Skeletal muscle satellite cell (primary cell): Measurements from ENCODE around the gene DNAH7.

Experiments used
- H3K27me3 ChIP-seq: 2 replicates; pipeline ENCODE4 v1.7.0; 2013; ENCODE audit warnings: low read length; ENCODE audit not compliant: control insufficient read depth, insufficient read depth
- H3K36me3 ChIP-seq: 2 replicates; pipeline ENCODE4 v1.7.0; 2013; ENCODE audit warnings: mild to moderate bottlenecking, control low read depth, low read length; ENCODE audit not compliant: insufficient read depth
- H3K4me1 ChIP-seq: 2 replicates; pipeline ENCODE4 v1.7.0; 2013; ENCODE audit warnings: low read length; ENCODE audit not compliant: control insufficient read depth, insufficient read depth
- H3K4me2 ChIP-seq: 2 replicates; pipeline ENCODE4 v1.7.0; 2013; ENCODE audit warnings: mild to moderate bottlenecking, low read length
- H3K4me3 ChIP-seq: 2 replicates; pipeline ENCODE4 v1.7.0; 2013; ENCODE audit warnings: low read length
- H3K9ac ChIP-seq: 2 replicates; pipeline ENCODE4 v1.7.0; 2013; ENCODE audit warnings: mild to moderate bottlenecking, low read depth, low read length, moderate library complexity
- H3K9me3 ChIP-seq: replicated peaks from 2 replicates; pipeline ENCODE4 v1.7.0; 2013; ENCODE audit warnings: mild to moderate bottlenecking, control low read depth, low read length

The DNAH7 gene

GRCh38 chr2:195820373-195820772 is 248.3 kb downstream of the DNAH7 start:
- Histone ChIP-seq H3K9me3 (no peaks in the 10 kb centered on the region), H3K9ac (no peak overlapping the region), H3K36me3 (no peaks in the 10 kb centered on the region), H3K4me3 (no peak overlapping the region), H3K27me3 (no peaks in the 10 kb centered on the region), H3K4me1 (peaks cover 29% of the 10 kb centered on the region), H3K4me2 (no peak overlapping the region)

- H3K36me3 ChIP-seq, result no peaks in the 10 kb centered on the region
These were observed 249.4 kb downstream of the DNAH7 start for GRCh38 chr2:195819276-195819675.

GRCh38 chr2:195818526-195818925 is 250.1 kb downstream of the DNAH7 start:
- Histone ChIP-seq H3K9ac (no peak overlapping the region), H3K4me3 (no peak overlapping the region), H3K27me3 (no peaks in the 10 kb centered on the region), H3K4me2 (no peak overlapping the region), H3K36me3 (no peaks in the 10 kb centered on the region), H3K4me1 (peaks cover 32% of the 10 kb centered on the region), H3K9me3 (no peaks in the 10 kb centered on the region)

More at GRCh38 chr2:195819276-195819675, 249.4 kb downstream of the DNAH7 start:
- H3K9me3 ChIP-seq, result no peaks in the 10 kb centered on the region
- H3K27me3 ChIP-seq, result no peaks in the 10 kb centered on the region
- peak overlapping the region; percentile 14 for H3K4me2 ChIP-seq
- H3K4me3 ChIP-seq, result no peak overlapping the region
- H3K9ac ChIP-seq, result no peak overlapping the region
- peaks cover 29% of the 10 kb centered on the region for H3K4me1 ChIP-seq

- Histone ChIP-seq H3K4me3 (no peak overlapping the region), H3K9me3 (no peaks in the 10 kb centered on the region)
These were observed 250.5 kb downstream of the DNAH7 start for GRCh38 chr2:195818106-195818505.

GRCh38 chr2:195815083-195815482 is 253.6 kb downstream of the DNAH7 start:
- H3K9ac ChIP-seq, result no peak overlapping the region
- no peaks in the 10 kb centered on the region for H3K9me3 ChIP-seq
- no peaks in the 10 kb centered on the region for H3K36me3 ChIP-seq
- no peak overlapping the region for H3K4me2 ChIP-seq
- peaks cover 22% of the 10 kb centered on the region for H3K4me1 ChIP-seq
- no peaks in the 10 kb centered on the region for H3K27me3 ChIP-seq
- H3K4me3 ChIP-seq, result no peak overlapping the region

More at GRCh38 chr2:195818106-195818505, 250.5 kb downstream of the DNAH7 start:
- H3K9ac ChIP-seq, result no peak overlapping the region
- H3K36me3 ChIP-seq, result no peaks in the 10 kb centered on the region
- H3K4me2 ChIP-seq, result no peak overlapping the region
- H3K4me1 ChIP-seq, result peaks cover 35% of the 10 kb centered on the region
- no peaks in the 10 kb centered on the region for H3K27me3 ChIP-seq

GRCh38 chr2:195813421-195813820 is 255.2 kb downstream of the DNAH7 start:
- H3K36me3 ChIP-seq, result no peaks in the 10 kb centered on the region

GRCh38 chr2:195810340-195811098 is 258.1 kb downstream of the DNAH7 start:
- no peak overlapping the region for H3K4me2 ChIP-seq
- H3K9me3 ChIP-seq, result no peaks in the 10 kb centered on the region

More at GRCh38 chr2:195813421-195813820, 255.2 kb downstream of the DNAH7 start:
- Histone ChIP-seq H3K9me3 (no peaks in the 10 kb centered on the region), H3K4me3 (no peak overlapping the region), H3K4me1 (peaks cover 9% of the 10 kb centered on the region), H3K9ac (no peak overlapping the region), H3K4me2 (no peak overlapping the region), H3K27me3 (no peaks in the 10 kb centered on the region)

GRCh38 chr2:195808189-195808588 is 260.4 kb downstream of the DNAH7 start:
- H3K4me1 ChIP-seq, result peaks cover 1% of the 10 kb centered on the region
- H3K9ac ChIP-seq, result no peak overlapping the region
- H3K36me3 ChIP-seq, result no peaks in the 10 kb centered on the region
- no peaks in the 10 kb centered on the region for H3K27me3 ChIP-seq
- no peak overlapping the region for H3K4me2 ChIP-seq
- no peak overlapping the region for H3K4me3 ChIP-seq
- H3K9me3 ChIP-seq, result no peaks in the 10 kb centered on the region

More at GRCh38 chr2:195810340-195811098, 258.1 kb downstream of the DNAH7 start:
- no peak overlapping the region for H3K4me3 ChIP-seq
- H3K9ac ChIP-seq, result no peak overlapping the region
- H3K27me3 ChIP-seq, result no peaks in the 10 kb centered on the region
- peaks cover 9% of the 10 kb centered on the region for H3K4me1 ChIP-seq
- no peaks in the 10 kb centered on the region for H3K36me3 ChIP-seq

- H3K4me2 ChIP-seq, result no peak overlapping the region
- no peaks in the 10 kb centered on the region for H3K27me3 ChIP-seq
- H3K4me1 ChIP-seq, result no peaks in the 10 kb centered on the region
- no peak overlapping the region for H3K4me3 ChIP-seq
- H3K36me3 ChIP-seq, result no peaks in the 10 kb centered on the region
- H3K9me3 ChIP-seq, result no peaks in the 10 kb centered on the region
- no peak overlapping the region for H3K9ac ChIP-seq
These were observed 263.2 kb downstream of the DNAH7 start for GRCh38 chr2:195805283-195805976.

- Histone ChIP-seq H3K9ac (no peak overlapping the region), H3K4me3 (no peak overlapping the region), H3K4me1 (no peaks in the 10 kb centered on the region), H3K4me2 (no peak overlapping the region), H3K27me3 (no peaks in the 10 kb centered on the region), H3K36me3 (no peaks in the 10 kb centered on the region), H3K9me3 (no peaks in the 10 kb centered on the region)
These were observed 272.8 kb downstream of the DNAH7 start for GRCh38 chr2:195795879-195796278.

GRCh38 chr2:195793881-195794280 is 274.8 kb downstream of the DNAH7 start:
- Histone ChIP-seq H3K36me3 (no peaks in the 10 kb centered on the region), H3K9ac (no peak overlapping the region), H3K27me3 (no peaks in the 10 kb centered on the region), H3K4me3 (no peak overlapping the region), H3K4me1 (no peaks in the 10 kb centered on the region), H3K9me3 (no peaks in the 10 kb centered on the region), H3K4me2 (no peak overlapping the region)
